ENCODE results near the gene TUT7.

DNA sequence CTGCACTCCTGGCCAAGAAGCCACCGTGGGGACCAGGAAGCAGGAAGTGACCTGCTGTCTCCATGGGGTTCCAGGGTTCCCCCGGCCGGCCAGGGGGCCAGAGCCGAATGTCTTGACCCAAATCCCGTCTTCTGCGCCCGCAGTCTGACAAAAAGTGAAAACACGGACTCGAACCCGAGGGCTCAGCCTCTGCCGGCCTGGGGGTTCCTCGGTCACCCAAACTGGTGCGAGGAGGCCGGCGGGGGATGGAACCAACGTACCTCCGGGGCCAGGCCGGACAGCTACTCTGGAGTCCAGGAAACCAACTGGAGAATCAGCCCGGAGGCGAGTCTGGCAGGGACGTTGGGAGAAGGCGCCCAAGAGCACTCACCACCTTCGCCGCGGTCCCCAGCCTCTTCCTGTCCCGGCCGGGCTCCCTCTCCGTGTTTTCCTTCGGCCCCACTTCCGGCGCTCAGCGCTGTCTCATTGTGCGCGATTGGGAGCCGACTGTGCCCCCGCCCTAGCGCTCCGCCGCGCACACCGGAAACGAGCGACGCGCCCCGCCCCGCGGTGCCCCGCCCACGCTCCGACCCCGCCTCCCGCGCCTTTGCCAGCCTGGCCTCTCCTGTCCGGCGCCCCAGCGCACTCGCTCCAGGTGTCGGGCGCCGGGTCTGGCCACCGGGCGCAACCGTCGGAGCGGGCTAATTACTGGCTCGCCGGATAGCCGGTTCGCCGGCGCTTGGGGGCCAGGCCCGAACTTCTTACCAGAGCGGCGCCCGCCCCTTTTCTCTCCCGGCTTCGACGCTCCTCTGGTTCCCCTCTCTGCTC is at the start of gene TUT7:
- no peak for TF ChIP-seq CTCF (IDR thresholded peaks at IDR 0.05)
- TF ChIP-seq POLR2A (IDR thresholded peaks at IDR 0.05), result peak in 1 of 4 donors; percentile 43
- no peak for TF ChIP-seq EP300 (IDR thresholded peaks at IDR 0.05)
- TF ChIP-seq POLR2AphosphoS5 (IDR thresholded peaks at IDR 0.05), result peak; percentile 56 to 94 (median 92)
